ENCODE results near the gene GATB. TPM values are rescaled to one million over a fixed set of nuclear protein-coding genes. Genes with fewer than 3 reads are reported as not detected.

GATB gene
- total and polyA plus RNA-seq, 10 of the 15 experiments (the other 5 are each of a cell fraction or from before 2014, with no cell fraction given), result 20.5 to 37.3 (median 30.5) TPM

- Histone ChIP-seq H3K4me2 (ENCODE audit: control insufficient read depth, insufficient read depth) (no peak overlapping the region), H4K20me1 (ENCODE audit: control insufficient read depth, insufficient read depth) (no peaks in the 10 kb centered on the region), H3K27ac (ENCODE audit: control insufficient read depth, insufficient read depth) (no peak overlapping the region), H3K9ac (ENCODE audit: control insufficient read depth, insufficient read depth, low read length) (no peak overlapping the region), H3K4me3 (no peak overlapping the region), H3K4me1 (ENCODE audit: control insufficient read depth, insufficient read depth, low read length) (no peaks in the 10 kb centered on the region), H2AFZ (ENCODE audit: control insufficient read depth, low read depth, low read length) (no peak overlapping the region), H3K9me3 (replicated peaks; ENCODE audit: control insufficient read depth, insufficient read depth, low read length) (no peaks in the 10 kb centered on the region), H3K27me3 (replicated peaks in 1 of 2; ENCODE audit: control insufficient read depth in 2 of 2, insufficient read depth in 2 of 2, low read length in 1 of 2) (no peaks in the 10 kb centered on the region), H3K79me2 (ENCODE audit: control insufficient read depth, insufficient read depth, low read length) (no peaks in the 10 kb centered on the region), H3K36me3 (ENCODE audit: control insufficient read depth in 2 of 2, insufficient read depth in 2 of 2, low read length in 1 of 2) (no peaks in the 10 kb centered on the region; a peak in 1 of 4 replicates)
- intact Hi-C loops (cut with micrococcal nuclease; ENCODE audit: unreplicated experiment) (no loop called here), in situ Hi-C loops (cut with MboI) (no loop called here)
- ATAC-seq (no peak), FAIRE-seq (no peak), DNase-seq (ENCODE audit: low read depth, low spot score) (no peak)
- BruUV-seq (replicated peaks), result no TSS peak
- POLR2A ChIA-PET, result no interaction called here
- RAD21 ChIA-PET (ENCODE audit: unreplicated experiment), result no interaction called here
- TF ChIP-seq MEF2B (IDR thresholded peaks at IDR 0.05; ENCODE audit: partially characterized antibody, poor library complexity, severe bottlenecking) (no peak), ZBED1 (IDR thresholded peaks at IDR 0.05; ENCODE audit: borderline replicate concordance) (no peak), RAD21 (IDR thresholded peaks at IDR 0.05; ENCODE audit: insufficient read depth, low read depth, low read length) (no peak), MXI1 (IDR thresholded peaks at IDR 0.05; ENCODE audit: low read depth, low read length) (no peak), CHD4 (IDR thresholded peaks at IDR 0.05) (no peak), SIN3A (IDR thresholded peaks at IDR 0.05; ENCODE audit: low read depth, low read length) (no peak), BCL11A (IDR thresholded peaks at IDR 0.05; ENCODE audit: low read depth, low read length) (no peak), IRF5 (IDR thresholded peaks at IDR 0.05; ENCODE audit: borderline replicate concordance) (no peak), RCOR1 (conservative IDR thresholded peaks at IDR 0.05; ENCODE audit: low read depth, low read length) (no peak), CEBPZ (IDR thresholded peaks at IDR 0.05; ENCODE audit: low read depth, low read length) (no peak), ZNF274 (IDR thresholded peaks at IDR 0.05; ENCODE audit: insufficient read depth, insufficient read length) (no peak), TARDBP (IDR thresholded peaks at IDR 0.05; ENCODE audit: borderline replicate concordance) (no peak)
- TF ChIP-seq, protein P1, sequence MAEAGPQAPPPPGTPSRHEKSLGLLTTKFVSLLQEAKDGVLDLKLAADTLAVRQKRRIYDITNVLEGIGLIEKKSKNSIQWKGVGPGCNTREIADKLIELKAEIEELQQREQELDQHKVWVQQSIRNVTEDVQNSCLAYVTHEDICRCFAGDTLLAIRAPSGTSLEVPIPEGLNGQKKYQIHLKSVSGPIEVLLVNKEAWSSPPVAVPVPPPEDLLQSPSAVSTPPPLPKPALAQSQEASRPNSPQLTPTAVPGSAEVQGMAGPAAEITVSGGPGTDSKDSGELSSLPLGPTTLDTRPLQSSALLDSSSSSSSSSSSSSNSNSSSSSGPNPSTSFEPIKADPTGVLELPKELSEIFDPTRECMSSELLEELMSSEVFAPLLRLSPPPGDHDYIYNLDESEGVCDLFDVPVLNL (IDR thresholded peaks at IDR 0.05; ENCODE audit: low read depth, low read length), result no peak
- CTCF ChIA-PET, result no interaction called here
- WGBS (ENCODE audit: insufficient coverage, insufficient replicate concordance, low lambda C conversion rate, missing lambda C conversion rate), result 92% methylated on average over 9 of the region's 9 CpGs
- SMC1A ChIA-PET (ENCODE audit: uncharacterized antibody, unreplicated experiment), result no interaction called here
These were observed 90.8 kb downstream of the GATB start for GRCh38 chr4:151669990-151670389.

Data from GM12878 (cell line).